Heart left ventricle (tissue), 16 donors: ENCODE measurements around the gene FAM227B. TPM values are rescaled to one million over a fixed set of nuclear protein-coding genes. Genes with fewer than 3 reads are reported as not detected.

Experiments
- ATAC-seq, 4 donors: fragments of 200-7000 bp; cut with Tn5 transposase; one replicate each; pipeline ENCODE4 v1.9.1; 2020 to 2022; ENCODE audit warnings: moderate library complexity in 4 of 4, mild to moderate bottlenecking in 3 of 4, moderate number of reproducible peaks in 1 of 4
- DNase-seq, 5 donors: peaks; one replicate each; pipeline ENCODE4 v3.0.0-alpha.2; 2020
- H3K27ac ChIP-seq, 12 donors: fragments of 200-600 bp; sonication (generic) in 4 of 12; one replicate each; pipeline versions ENCODE4 v1.5.0 to v1.8.0; 2016 to 2022; ENCODE audit warnings: mild to moderate bottlenecking in 2 of 12
- H3K27me3 ChIP-seq, 9 donors: fragments of 200-600 bp; sonication (generic) in 2 of 9; one replicate each; pipeline versions ENCODE4 v1.5.1 to v1.8.0; 2016 to 2022; ENCODE audit warnings: mild to moderate bottlenecking in 3 of 9
- H3K36me3 ChIP-seq, 9 donors: fragments of 200-600 bp; sonication (generic) in 2 of 9; one replicate each; pipeline versions ENCODE4 v1.5.0 to v1.8.0; 2018 to 2022; ENCODE audit warnings: mild to moderate bottlenecking in 2 of 9
- H3K4me1 ChIP-seq, 12 donors: fragments of 200-600 bp; sonication (generic) in 4 of 12; one replicate each; pipeline versions ENCODE4 v1.5.0 to v1.8.0; 2016 to 2022; ENCODE audit warnings: mild to moderate bottlenecking in 3 of 12
- H3K4me3 ChIP-seq, 12 donors: fragments of 200-600 bp; sonication (generic) in 4 of 12; one replicate each; pipeline versions ENCODE4 v1.5.0 to v1.8.0; 2017 to 2022; ENCODE audit warnings: mild to moderate bottlenecking in 9 of 12, moderate library complexity in 4 of 12
- H3K9me3 ChIP-seq, 12 donors: fragments of 200-600 bp; sonication (generic) in 4 of 12; one replicate each; pipeline versions ENCODE4 v1.5.0 to v1.8.0; 2016 to 2022; ENCODE audit warnings: mild to moderate bottlenecking in 1 of 12
- CTCF ChIP-seq, 12 donors: fragments of 200-600 bp; sonication (generic) in 4 of 12; IDR thresholded peaks; one replicate each; pipeline versions ENCODE4 v1.5.0 to v1.8.0; 2018 to 2022; ENCODE audit warnings: antibody characterized with exemption in 12 of 12, mild to moderate bottlenecking in 5 of 12
- POLR2A ChIP-seq, 2 donors: fragments of 450-650 bp; IDR thresholded peaks; one replicate each; pipeline ENCODE4 v1.6.1; 2017; ENCODE audit warnings: antibody characterized with exemption in 2 of 2, mild to moderate bottlenecking in 2 of 2, moderate library complexity in 2 of 2
- WGBS, 4 donors: extraction: QIAGEN DNeasy Blood & Tissue Kit in 2 of 4; methylation state at CpG; one replicate each; pipeline versions ENCODE4 v1.1.5 to v1.1.7; 2013 to 2018; 5-methylcytosine and 5-hydroxymethylcytosine counted together
- intact Hi-C, 10 donors: fragments of 100-400 bp; cut with DNase I; formaldehyde crosslinking; loops; one replicate each; pipeline versions ENCODE4 v1.11.1 to v1.14.2; 2022
- polyA plus RNA-seq, 2 donors: library from polyadenylated mRNA; stranded (reverse); fragments of 200-250 nt; gene quantifications; one replicate each; pipeline ENCODE4 v1.2.3, GENCODE V29; 2013
- total RNA-seq, 9 donors: library from RNA; depleted of rRNA in 2 of 9; stranded (reverse); fragments of >200 nt in 2 of 9; fragmentation: NEBNext Ultra II Directional in 3 of 9; extraction: Animal tissue kit (Norgen Biotek cat#: 25700) in 3 of 9; gene quantifications; one replicate each; pipeline versions ENCODE4 v1.1.0 to v1.2.4, GENCODE V29; 2016 to 2023
- donor health status: ischemic (EF 13 %, LVEDD 7.1; RV severe dilation, severe dysfunction).
- donor health status: healthy with polysubstance abuse.
- donor health status: DM: no; HTN: yes; CAD: no.
- donor health status: DM: no; HTN: no; CAD: no.
- donor health status: ischemic (EF 25% LVEDD 6.9; RV normal size, moderate dysfunction).
- donor health status: ischemic (EF 25% LVEDD 5.7; RV mildly dilated, moderate dysfunction).
- donor health status: healthy.
- donor health status: DM: yes; HTN: yes; CAD: no.
- donor health status: ischemic (EF 35%, LVEDD 5.7; RV mildly dilated, moderate dysfunction).
- donor health status: nonischemic (EF 11% LVEDD 7.7; RV severe dilation, severe dysfunction).
- donor health status: DM: yes; HTN: yes; CAD: no.
- donor health status: PGD.
- donor health status: ischemic (EF 29% LVEDD 5.4; RV normal size, mild dysfunction).
- donor health status: nonischemic (EF 23%, LVEDD 6.1; RV moderate dilation, normal function).

FAM227B gene
- total and polyA plus RNA-seq, 11 donors, result 5.8 to 18.8 (median 14.3) TPM

- DNase-seq (no peak), ATAC-seq (no peak)
- peaks cover 0 to 10% (median 0%) of the 10 kb centered on the region in 12 donors for H3K4me1 ChIP-seq
- no peak for TF ChIP-seq CTCF (IDR thresholded peaks at IDR 0.05)
- TF ChIP-seq POLR2A (IDR thresholded peaks at IDR 0.05), result no peak
- intact Hi-C loops, result no loop called here
- no peaks in the 10 kb centered on the region for H3K27me3 ChIP-seq
- H3K9me3 ChIP-seq, result no peaks in the 10 kb centered on the region
- no peak overlapping the region for H3K4me3 ChIP-seq
- H3K27ac ChIP-seq, result no peak overlapping the region
- H3K36me3 ChIP-seq, result peaks cover 0 to 45% (median 25%) of the 10 kb centered on the region in 9 donors
- WGBS, 4 donors, result 79 to 90% (median 89%) methylated on average over 1 of the region's 1 CpG
These were observed 338.3 kb downstream of the FAM227B start for GRCh38 chr15:49282366-49282765.

- Histone ChIP-seq H3K27ac (no peak overlapping the region), H3K4me1 (peaks cover 0 to 10% (median 0%) of the 10 kb centered on the region in 12 donors), H3K36me3 (peaks cover 0 to 33% (median 14%) of the 10 kb centered on the region in 9 donors), H3K4me3 (no peak overlapping the region), H3K27me3 (no peaks in the 10 kb centered on the region), H3K9me3 (no peaks in the 10 kb centered on the region)
- ATAC-seq (no peak), DNase-seq (no peak)
- intact Hi-C loops, result no loop called here
- WGBS, 4 donors, result 94 to 97% (median 95%) methylated on average over 4 of the region's 4 CpGs
- TF ChIP-seq CTCF (IDR thresholded peaks at IDR 0.05) (no peak), POLR2A (IDR thresholded peaks at IDR 0.05) (no peak)
These were observed 340.8 kb downstream of the FAM227B start for GRCh38 chr15:49279521-49280456.

- ATAC-seq, result no peak
- Histone ChIP-seq H3K36me3 (peaks cover 0 to 25% (median 4%) of the 10 kb centered on the region in 9 donors), H3K27ac (no peak overlapping the region), H3K4me3 (no peak overlapping the region), H3K27me3 (no peaks in the 10 kb centered on the region), H3K4me1 (peaks cover 0 to 12% (median 0%) of the 10 kb centered on the region in 12 donors), H3K9me3 (no peaks in the 10 kb centered on the region)
- TF ChIP-seq POLR2A (IDR thresholded peaks at IDR 0.05) (no peak), CTCF (IDR thresholded peaks at IDR 0.05) (no peak)
- 93 to 96% (median 95%) methylated on average over 5 of the region's 5 CpGs for WGBS, 4 donors
- intact Hi-C loops, result no loop called here
- no peak for DNase-seq
These were observed 341.9 kb downstream of the FAM227B start for GRCh38 chr15:49278751-49279150.

Other genes with a start within 250 kb of the FAM227B start
- gene FGF7, start 197.6 kb downstream of the FAM227B start, total RNA-seq, result 10 to 100 TPM; 19.8 to 40.8 (median 24.5) TPM
- gene FGF7, start 197.6 kb downstream of the FAM227B start, polyA plus RNA-seq, result 10 to 100 TPM in 1 of 2 donors, 1 to 10 TPM in 1; 7.7 to 24.9 TPM
- 10 to 100 TPM in 8 of 9 donors, 1 to 10 TPM in 1; 6.3 to 28.0 (median 18.4) TPM for gene DTWD1, start 230 bp upstream of the FAM227B start, total RNA-seq
- 10 to 100 TPM in 1 of 2 donors, 1 to 10 TPM in 1; 8.1 to 11.7 TPM for gene DTWD1, start 230 bp upstream of the FAM227B start, polyA plus RNA-seq